PFSK-1 (cell line): ENCODE measurements around the gene ZNF207.

Source experiments
- FOXP2 ChIP-seq: optimal IDR thresholded peaks from 2 replicates; pipeline ENCODE3; 2011; ENCODE audit warnings: borderline replicate concordance, control low read depth, inconsistent platforms; ENCODE audit not compliant: insufficient read depth; ENCODE audit errors: extremely low read length, extremely low read depth
- POLR2AphosphoS5 ChIP-seq: IDR thresholded peaks from 2 replicates; pipeline ENCODE4 v1.6.1; 2012; ENCODE audit warnings: low read depth, mild to moderate bottlenecking, control low read depth, low read length, moderate library complexity
- REST ChIP-seq, 2 experiments: IDR thresholded peaks; 2 replicates each; pipeline versions ENCODE4 v1.6.1 to v1.8.0; 2011 to 2012; ENCODE audit warnings: low read depth in 2 of 2, low read length in 2 of 2, control low read depth in 1 of 2, inconsistent platforms in 1 of 2, mild to moderate bottlenecking in 1 of 2, moderate library complexity in 1 of 2; ENCODE audit not compliant: insufficient read depth in 1 of 2
- SIN3A ChIP-seq: IDR thresholded peaks from 2 replicates; pipeline ENCODE4 v1.6.1; 2012; ENCODE audit warnings: mild to moderate bottlenecking, low read length, moderate library complexity, borderline replicate concordance; ENCODE audit not compliant: insufficient read depth
- TAF1 ChIP-seq: IDR thresholded peaks from 2 replicates; pipeline ENCODE4 v1.6.1; 2012; ENCODE audit warnings: low read length, control low read depth, borderline replicate concordance; ENCODE audit not compliant: insufficient read depth

GRCh38 chr17:32393904-32394303 is 43.9 kb downstream of the ZNF207 start:
- TF ChIP-seq POLR2AphosphoS5 (no peak), TAF1 (no peak), FOXP2 (no peak), REST (IDR thresholded peaks at IDR 0.05; ENCODE audit: insufficient read depth in 1 of 2, low read depth in 2 of 2, low read length in 2 of 2) (no peak), SIN3A (no peak)
